Measurements from ENCODE around the gene TERT.
"Not testable (repeated sequence)": the region's sequence is repeated elsewhere in the genome, so short reads cannot be mapped to it uniquely, and the experiment has no call there.

The TERT gene

DNA sequence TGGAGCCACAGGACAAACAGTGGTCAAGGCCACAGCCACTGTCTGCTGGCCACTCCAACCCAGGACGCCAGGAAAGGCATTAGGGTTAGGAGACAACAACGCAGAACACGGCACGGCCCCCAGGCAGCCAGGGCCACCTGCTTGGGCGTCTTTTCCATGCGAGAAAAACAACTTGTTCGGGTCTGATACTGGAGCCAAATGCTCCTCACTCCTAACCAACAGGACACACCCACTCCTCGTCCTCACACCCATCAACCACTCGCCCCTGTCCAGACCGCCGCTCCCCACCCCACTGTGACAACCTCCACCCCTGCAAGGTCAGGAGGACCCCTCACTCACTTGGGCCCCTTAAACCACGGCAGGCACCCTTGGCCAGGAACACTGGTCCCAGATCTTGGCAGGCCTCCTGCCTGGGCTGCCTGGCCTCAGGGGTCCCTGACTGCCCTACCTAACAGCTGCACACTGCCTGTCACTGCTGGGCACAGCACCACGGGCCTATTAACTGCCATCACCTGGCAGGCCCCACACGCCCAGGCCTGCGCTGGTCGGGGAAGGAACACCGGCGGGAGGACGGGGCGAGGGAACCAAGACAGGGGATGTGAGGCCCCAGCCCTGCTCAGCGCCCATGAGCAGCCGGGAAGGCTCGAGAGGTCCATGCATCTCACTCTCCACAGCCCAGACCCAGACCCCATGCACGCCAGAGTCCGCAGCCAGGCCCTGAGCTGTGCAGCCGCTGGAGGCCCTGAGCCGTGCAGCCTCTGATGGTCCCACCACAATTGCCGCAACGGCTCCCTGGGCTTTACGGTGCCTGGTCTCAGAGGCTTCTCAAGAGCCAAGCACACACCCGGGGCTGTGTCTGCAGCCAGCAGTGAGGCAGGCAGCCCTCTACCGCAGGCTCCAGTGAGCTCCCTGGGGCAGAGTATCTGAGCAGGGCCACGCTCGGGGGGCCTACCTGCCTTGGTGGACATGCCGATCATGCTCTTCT, 36.3 kb upstream of the TERT start:
- no peak for DNase-seq

DNA sequence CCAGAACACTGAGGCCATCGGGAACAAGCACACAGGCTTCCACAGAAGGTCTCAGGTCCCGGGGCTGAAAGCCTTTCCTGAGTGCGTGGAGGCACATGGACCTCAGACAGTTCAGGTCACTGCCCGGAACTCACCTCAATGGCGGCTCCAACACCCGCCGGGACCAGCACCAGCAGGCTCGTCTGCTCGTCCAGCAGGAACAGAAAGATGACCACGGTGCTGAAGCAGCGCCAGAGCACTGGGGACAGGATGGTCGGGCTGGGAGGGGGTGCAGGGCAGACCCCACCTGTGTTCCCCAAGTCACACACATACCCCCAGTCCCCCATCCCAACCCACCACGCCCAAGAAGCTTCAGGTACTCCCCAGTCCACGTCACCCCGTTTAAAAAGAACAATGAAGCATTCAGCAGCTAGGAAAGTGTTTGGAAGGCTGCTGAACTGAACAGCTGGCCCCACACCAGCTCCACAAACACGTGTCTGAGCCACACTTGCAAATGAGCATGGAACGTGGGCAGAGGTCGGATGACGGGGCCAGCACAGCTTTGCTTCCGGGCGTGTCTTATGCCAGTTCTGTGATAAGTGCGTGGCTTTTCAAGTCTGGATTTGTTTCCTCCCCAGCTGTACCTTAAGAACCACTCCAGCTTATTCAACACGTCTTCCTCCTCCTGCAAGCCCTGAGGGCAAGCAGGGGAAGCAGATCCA, 35.4 kb upstream of the TERT start:
- no peak for DNase-seq

DNA sequence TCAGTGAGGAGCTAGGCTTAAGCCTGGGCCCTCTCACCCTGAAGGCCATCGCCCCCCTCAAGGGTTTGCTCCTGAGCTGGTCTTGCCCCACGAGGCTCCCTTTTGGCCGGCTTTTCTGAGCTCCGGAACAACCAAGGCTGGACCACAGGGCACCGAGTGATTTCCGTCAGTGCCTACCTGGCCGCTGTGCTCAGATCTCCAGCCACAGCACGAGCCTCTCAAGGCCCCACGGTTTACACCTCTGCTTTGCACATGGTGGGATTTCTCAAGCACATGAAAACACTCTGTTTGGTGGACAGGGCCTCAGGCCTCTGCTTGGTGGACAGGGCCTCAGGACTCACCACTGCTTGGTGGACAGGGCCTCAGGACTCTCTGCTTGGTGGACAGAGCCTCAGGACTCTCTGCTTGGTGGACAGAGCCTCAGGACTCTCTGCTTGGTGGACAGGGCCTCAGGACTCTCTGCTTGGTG, 34.3 kb upstream of the TERT start:
- DNase-seq = no peak

DNA sequence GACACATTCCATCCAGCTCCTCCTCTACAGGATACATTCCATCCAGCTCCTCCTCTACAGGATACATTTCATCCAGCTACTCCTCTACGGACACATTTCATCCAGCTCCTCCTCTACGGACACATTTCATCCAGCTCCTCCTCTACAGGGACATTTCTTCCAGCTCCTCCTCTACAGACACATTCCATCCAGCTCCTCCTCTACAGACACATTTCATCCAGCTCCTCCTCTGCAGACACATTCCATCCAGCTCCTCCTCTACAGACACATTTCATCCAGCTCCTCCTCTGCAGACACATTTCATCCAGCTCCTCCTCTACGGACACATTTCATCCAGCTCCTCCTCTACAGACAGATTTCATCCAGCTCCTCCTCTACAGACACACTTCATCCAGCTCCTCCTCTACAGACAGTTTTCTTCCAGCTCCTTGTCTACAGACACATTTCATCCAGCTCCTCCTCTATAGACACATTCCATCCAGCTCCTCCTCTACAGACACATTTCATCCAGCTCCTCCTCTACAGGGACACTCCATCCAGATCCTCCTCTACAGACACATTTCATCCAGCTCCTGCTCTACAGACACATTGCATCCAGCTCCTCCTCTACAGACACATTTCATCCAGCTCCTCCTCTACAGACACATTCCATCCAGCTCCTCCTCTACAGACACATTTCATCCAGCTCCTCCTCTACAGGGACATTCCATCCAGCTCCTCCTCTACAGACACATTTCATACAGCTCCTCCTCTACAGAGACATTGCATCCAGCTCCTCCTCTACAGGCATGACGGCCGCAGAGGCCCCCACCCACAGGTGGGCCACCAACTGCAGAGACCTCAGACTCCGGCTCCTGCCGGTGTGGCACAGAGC, 33.6 kb upstream of the TERT start:
- not testable (repeated sequence) for DNase-seq

DNA sequence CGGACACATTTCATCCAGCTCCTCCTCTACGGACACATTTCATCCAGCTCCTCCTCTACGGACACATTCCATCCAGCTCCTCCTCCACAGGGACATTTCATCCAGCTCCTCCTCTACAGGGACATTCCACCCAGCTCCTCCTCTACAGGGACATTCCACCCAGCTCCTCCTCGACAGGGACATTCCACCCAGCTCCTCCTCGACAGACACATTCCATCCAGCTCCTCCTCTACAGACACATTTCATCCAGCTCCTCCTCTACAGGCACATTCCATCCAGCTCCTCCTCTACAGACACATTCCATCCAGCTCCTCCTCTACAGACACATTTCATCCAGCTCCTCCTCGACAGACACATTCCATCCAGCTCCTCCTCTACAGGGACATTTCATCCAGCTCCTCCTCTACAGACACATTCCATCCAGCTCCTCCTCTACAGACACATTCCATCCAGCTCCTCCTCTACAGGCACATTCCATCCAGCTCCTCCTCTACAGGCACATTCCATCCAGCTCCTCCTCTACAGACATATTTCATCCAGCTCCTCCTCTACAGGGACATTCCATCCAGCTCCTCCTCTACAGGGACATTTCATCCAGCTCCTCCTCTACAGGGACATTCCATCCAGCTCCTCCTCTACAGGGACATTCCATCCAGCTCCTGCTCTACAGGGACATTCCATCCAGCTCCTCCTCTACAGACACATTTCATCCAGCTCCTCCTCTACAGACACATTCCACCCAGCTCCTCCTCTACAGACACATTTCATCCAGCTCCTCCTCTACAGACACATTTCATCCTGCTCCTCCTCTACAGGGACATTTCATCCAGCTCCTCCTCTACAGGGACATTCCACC, 32.3 kb upstream of the TERT start:
- not testable (repeated sequence) for DNase-seq

DNA sequence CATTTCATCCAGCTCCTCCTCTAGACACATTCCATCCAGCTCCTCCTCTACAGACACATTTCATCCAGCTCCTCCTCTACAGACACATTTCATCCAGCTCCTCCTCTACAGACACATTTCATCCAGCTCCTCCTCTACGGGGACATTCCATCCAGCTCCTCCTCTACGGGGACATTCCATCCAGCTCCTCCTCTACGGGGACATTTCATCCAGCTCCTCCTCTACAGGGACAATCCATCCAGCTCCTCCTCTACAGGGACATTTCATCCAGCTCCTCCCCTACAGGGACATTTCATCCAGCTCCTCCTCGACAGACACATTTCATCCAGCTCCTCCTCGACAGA, 31.6 kb upstream of the TERT start:
- DNase-seq = not testable (repeated sequence)

DNA sequence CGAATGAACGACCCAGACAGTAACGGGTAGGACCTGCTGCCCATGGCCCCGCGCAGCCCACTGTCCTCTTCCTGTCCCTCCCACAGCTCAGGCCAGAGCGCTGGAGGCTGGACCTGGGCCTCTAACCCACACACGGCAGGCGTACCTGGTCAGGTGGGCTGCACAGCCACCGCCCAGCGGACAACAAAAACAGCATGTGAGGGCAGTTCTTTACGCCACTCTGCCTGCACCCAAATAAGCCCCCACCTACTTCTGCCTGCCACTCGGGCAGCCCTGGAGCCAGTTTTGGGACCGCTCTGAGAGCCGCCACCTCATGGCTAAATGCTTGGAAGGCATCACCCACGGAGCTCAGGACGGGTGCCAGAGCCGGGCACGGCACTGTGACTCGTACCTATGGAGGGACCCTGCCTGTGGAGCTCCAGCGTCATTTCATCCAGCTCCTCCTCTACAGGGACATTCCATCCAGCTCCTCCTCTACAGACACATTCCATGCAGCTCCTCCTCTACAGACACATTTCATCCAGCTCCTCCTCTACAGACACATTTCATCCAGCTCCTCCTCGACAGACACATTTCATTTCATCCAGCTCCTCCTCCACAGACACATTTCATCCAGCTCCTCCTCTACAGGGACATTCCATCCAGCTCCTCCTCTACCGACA, 31.1 kb upstream of the TERT start:
- DNase-seq = no peak

DNA sequence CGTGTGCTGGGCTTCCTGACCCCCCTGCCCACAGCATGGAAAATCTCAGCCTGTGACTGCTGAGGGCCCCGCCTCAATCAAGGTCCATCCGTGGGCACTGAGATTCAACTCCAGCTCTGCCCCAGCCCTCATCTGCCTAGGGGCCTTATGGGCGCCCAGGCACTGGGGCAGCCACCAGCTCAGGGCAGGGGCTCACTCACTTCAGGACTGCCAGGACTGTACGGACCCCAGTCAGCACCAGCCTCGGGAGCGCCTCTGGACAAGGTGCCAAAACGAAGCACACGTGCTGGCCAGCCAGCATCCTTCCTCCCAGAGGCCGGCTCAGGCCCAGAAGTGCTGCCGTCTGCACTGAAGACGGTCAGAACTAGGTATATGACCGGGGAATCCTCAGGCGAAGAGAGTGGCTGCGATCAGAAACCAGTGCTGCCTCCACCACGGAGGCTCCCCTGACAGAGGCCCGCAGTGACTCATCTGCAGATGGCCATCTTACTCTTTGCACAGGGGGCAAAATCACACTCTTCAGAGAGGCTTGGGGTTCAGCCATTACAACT, 30.4 kb upstream of the TERT start:
- DNase-seq = no peak

DNA sequence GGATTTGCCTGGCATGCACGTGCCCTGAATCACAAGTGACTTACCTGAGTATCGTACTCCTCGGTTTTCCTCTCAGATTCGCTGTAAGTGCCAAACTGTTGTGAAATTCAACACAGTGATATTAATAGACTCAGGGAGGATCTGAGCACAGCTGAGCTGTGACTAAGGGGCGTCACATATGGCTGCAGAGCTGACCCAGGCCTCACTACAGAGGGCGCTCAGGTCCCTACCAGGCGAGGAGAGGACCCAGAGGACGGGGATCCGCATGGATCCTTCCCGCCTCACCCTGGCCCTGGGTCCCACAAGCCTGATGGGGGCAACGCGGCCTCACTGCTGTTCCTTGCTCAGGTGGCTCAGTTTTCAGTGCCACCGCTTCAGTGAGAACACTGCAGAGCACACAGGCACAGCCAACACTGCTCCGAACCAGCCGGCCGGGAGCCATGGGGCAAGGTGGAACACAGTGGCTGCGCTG, 29.9 kb upstream of the TERT start:
- no peak for DNase-seq

DNA sequence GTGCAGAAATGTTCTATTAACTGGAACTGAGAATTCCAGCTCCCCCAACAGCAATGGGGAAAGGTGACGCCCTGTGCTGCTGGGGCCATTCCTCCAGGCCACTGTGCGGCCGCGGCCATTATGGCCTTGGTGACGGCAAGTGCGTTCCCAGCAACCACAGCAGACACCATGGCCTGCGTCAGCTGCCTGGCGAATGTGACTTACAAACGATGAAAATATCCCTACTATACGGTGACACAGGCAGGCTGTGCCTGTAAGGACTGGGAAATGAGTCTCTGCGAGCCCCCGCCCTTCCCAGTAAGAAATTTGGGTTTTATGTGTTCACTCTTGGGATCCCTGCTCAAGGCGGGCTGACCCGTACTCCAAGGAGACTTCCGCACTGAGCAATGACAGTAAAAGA, 29.4 kb upstream of the TERT start:
- DNase-seq = no peak

DNA sequence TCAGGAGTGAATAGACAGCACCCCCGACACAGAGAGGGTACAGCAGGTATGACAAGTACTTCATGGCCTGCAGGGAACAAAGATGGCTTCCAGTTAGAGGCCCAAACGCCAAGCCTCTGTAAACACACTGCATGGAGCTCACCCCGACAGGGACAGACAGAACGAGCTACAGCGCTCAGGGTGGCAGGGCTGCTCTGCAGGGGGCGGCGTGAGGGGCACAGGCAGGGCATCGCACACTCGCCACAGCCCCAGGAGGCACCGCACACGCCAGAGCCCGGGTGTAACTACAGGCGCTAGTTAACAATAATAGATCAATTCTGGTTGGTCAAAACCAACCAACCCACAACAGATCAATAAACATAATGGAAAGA, 28.9 kb upstream of the TERT start:
- no peak for DNase-seq

DNA sequence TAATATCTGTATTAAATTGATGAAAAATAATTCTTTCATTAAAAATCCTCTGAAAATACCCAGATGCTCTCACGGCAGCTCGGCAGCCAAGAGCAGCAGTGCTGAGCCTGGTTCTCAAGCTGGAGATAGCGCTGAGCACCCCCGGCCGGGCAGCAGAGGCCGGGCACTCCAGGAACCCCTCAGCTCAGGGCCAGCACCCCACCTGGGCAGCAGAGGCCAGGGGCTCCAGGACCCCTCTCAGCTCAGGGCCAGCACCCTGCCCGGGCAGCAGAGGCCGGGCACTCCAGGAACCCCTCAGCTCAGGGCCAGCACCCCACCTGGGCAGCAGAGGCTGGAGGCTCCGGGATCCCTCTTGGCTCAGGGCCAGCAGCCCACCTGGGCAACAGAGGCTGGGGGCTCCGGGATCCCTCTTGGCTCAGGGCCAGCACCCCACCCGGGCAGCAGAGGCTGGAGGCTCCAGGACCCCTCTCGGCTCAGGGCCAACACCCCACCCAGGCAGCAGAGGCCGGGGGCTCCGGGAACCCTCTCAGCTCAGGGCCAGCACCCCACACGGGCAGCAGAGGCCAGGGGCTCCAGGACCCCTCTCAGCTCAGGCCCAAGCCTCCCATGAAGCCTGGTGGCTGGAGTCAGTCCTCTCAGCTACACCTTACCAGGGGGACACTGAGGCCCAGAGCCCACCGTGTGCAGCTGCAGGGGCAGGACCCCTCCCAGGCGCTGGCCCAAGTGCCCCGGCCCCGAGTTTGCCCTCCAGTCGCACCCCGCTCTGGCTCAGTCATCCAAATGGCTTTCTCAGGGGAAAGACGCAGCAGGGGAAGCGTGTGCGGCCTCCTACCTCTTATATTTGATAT, 28.3 kb upstream of the TERT start:
- no peak for DNase-seq

DNA sequence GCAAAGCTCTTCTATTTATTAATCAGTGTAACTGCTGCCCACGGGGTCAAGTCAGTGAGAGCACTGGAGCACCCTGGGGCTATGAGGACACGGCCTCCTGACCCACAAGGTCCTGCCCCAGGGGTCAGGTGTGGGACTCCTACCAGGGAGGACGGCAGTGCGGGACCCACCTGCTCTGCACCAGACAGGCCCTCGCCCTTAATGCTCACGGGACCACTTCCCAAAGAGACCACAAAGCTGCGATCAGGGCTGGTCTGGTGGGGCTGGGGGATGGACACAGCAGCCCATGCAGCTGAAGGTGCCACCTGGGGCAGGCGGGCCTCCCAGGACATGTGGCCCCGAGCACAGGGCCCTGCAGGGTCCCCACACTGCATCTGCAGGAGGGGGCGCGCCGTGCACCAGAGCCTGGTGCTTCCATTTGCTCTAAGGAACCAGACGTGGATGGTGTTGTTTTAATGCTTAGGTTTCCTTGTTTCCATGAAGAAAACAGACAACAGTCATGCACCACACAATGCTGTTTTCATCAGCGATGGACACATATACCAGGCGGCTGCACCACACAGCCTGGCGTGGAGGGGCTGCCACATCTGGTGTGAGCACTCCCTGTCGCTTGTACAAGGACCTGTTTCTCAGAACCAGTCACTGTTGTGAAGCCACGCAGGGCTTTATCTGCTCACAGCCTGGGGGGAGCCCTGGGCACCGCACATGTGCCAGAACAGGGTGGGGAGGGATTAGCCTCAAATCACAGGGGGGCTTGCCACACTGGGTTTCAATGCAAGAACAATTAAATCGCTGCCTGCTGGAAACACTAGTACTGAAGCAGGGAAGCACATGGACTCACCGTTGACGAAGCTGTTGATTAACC, 27.4 kb upstream of the TERT start:
- no peak for DNase-seq

DNA sequence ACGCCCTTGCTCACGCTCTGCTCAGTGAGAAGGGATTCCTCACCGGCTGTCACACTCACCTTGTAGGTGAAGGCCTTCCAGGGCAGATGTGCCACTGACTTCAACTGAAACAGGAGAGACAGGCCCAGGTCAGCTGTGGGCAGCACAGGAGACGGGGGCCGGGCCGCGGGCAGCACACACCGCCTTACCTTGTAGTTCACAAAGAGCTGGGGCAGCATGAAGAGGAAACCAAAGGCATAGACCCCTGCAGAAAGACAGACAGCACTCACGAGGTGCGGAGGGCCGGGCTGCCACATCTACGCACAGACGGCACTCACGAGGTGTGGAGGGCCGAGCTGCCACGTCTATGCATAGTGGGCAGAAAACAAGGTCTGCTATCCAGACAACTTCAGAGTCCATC, 26.7 kb upstream of the TERT start:
- no peak for DNase-seq

DNA sequence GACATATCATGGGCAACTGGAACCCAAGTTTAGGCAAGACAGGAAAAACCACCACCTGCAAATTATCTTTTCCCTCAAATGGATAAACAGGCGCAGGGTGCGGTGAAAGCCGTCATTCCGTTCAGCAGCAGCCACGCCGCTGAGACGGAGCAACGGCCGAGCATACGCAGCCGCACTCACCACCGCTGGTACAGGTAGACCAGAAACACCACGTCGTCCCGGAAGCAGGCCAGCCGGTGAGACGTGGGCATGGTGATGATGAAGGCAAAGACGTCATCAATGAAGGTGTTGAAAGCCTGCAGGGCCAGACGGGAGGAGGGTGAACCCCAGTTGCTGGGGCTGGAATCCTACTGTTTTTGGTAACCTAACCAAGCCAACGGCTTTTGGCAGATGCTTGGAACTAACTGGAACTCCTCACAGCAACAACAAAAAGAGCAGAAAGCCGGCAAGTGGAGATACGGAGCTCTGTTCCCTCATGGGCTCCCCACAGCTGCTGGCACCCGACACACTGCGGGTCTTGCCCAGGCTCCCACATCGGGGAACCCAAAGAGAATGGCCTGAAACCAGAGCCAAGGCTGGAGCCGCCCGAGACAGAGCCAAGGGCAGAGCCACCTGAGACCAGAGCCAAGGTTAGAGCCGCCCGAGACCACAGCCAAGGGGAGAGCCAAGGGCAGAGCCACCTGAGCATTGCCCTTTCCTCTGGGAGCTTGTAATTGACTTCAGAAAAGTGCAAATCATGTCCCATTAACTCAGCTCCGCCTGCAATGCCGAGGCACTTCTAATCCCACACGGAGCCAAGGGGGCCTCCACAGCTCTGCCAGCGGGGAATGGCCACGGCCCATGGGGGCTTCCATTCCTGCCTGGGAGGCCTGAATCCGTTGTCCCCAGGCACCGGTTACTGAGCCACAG, 25.8 kb upstream of the TERT start:
- DNase-seq = no peak

DNA sequence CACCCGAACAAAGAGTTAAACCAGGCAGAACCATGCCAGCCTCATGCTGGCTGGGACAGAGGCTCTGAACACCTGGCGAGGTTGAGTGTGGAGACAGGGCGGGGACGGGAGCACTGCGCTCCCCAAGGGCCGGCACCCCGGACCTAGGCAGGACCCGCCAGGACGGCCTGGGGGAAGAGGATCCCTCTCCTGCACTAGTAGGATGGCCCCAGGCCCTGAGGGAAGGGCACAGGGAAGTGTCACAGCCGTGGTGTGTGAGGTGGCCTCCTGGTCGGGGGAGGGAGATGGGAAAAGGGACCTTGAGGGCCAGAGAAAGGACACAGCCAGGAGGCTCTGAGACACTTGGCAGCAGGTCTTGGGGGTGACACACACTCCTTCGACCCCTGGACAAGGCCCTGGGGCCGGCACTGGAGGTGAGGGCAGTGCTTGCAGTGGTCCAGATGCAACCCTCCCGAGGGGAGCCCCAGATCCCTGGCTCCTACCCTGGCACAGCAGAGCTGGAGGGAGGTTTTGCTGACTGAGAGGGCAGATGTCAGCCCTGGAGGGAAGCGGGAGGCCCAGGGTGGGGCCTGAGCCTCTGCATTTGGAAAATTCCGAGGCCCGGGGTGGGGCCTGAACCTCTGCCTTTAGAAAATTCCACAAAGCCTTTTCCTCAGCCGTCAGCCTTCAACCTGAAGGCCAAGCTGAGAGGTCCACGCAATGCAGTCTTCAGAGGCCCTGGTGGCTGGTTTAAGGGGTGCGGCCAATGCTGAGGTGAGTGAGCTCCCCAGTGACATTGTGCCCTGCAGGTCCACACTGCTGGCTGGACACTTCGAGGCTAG, 24.8 kb upstream of the TERT start:
- no peak for DNase-seq

DNA sequence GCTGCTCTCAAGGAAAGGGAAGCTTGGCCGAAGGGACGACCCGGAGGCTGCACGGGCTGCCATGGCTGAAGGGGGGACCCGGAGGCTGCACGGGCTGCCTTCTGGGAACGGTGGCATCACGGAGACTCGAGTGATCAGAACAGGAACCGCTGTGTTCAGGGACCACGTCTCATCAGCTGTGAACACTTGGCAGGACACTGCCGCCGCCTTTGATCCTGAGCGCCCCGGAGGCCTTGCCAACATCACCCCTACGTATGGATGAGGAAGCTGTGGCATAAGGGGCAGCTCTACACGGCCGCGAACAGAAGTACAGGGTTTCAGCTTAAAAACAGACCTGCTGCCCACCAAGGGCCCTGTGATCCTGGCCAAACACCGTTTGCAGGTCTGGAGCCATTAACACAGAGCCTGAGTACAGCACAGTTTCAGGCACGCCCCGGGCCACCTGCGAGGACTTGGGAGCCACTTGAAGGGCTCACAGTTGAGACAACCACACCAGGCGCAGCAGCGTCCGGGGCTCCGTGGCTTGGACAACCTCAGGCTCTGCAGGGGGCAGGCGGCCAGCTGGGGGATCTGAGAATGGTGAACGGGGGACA, 23.9 kb upstream of the TERT start:
- no peak for DNase-seq

All from CD4-positive, alpha-beta T cell treated with Interleukin-6 for 4 hours (primary cell).